B cell (primary cell): ENCODE data around the gene RBM26.

ENCODE experiments used
- CTCF ChIP-seq: fragments of 200-600 bp; IDR thresholded peaks from one replicate; pipeline ENCODE4 v1.8.0; 2022; ENCODE audit warnings: antibody characterized with exemption, mild to moderate bottlenecking
- EZH2 ChIP-seq: IDR thresholded peaks from 2 replicates; pipeline ENCODE4 v1.6.1; 2012; ENCODE audit warnings: borderline replicate concordance, low read depth, mild to moderate bottlenecking, moderate library complexity, low read length; ENCODE audit not compliant: insufficient read depth, poor library complexity, severe bottlenecking

- TF ChIP-seq CTCF (no peak), EZH2 (no peak)
Measured at GRCh38 chr13:79404361-79404760, 1.7 kb downstream of the RBM26 start.
